NT2/D1 (cell line): ENCODE measurements around the gene AMPH.

Experiments
- SUZ12 ChIP-seq: IDR thresholded peaks from 2 replicates; pipeline ENCODE4 v1.6.1; 2011; ENCODE audit not compliant: insufficient read length, insufficient read depth; ENCODE audit errors: extremely low read depth
- YY1 ChIP-seq: IDR thresholded peaks from 2 replicates; pipeline ENCODE4 v1.6.1; 2011; ENCODE audit not compliant: insufficient read length, insufficient read depth

DNA sequence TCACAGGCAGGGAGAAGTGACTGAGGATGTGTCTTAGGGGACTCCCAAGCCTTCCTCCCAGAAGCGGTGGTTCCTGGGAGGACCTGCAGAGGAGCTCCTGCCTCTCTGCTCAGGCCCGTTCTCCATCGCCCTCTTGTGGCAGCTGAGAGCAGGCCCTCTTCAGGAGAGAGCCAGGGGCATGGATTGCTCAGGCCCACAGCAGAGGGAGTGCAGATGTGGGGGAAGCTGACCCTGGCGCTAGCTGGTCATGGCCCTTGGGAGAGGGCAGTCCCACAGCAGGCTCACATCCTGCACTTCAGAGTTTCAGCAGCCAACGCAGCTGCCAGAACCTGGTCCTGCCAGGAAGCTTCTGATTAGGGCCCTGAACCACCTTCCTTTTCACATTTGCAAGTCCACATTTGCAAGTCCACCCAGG is 263.0 kb downstream of the AMPH start:
- TF ChIP-seq YY1: no peak
- no peak for TF ChIP-seq SUZ12
